Stimulated activated CD4-positive, alpha-beta T cell treated with anti-CD3 and anti-CD28 coated beads, Interleukin-2, amount 100 ng/mL, for 24 hours (primary cell): ENCODE results near the gene COX5A.
"Not testable (repeated sequence)": the region's sequence is repeated elsewhere in the genome, so short reads cannot be mapped to it uniquely, and the experiment has no call there.

Experiments used
- DNase-seq, 2 donors: peaks; one replicate each; pipeline ENCODE4 v3.0.0-alpha.2; 2020

Gene COX5A

GRCh38 chr15:74955017-74955416 lies 17.1 kb upstream of the COX5A start:
- no peak for DNase-seq

GRCh38 chr15:74954515-74954914 lies 16.6 kb upstream of the COX5A start:
- no peak for DNase-seq

GRCh38 chr15:74951006-74951405 lies 13.1 kb upstream of the COX5A start:
- DNase-seq = no peak

GRCh38 chr15:74950078-74950908 lies 12.4 kb upstream of the COX5A start:
- peak; percentile 84 to 85 for DNase-seq

- no peak for DNase-seq
Observed at GRCh38 chr15:74937272-74937589, 642 bp downstream of the COX5A start.

- DNase-seq = not testable (repeated sequence)
Observed at GRCh38 chr15:74935193-74935592, 2.7 kb downstream of the COX5A start.

GRCh38 chr15:74933573-74933972 lies 4.3 kb downstream of the COX5A start:
- no peak for DNase-seq

- no peak for DNase-seq
Observed at GRCh38 chr15:74928771-74929198, 9.1 kb downstream of the COX5A start.

GRCh38 chr15:74924525-74924924 lies 13.3 kb downstream of the COX5A start:
- no peak for DNase-seq

- no peak for DNase-seq
Observed at GRCh38 chr15:74920456-74920855, 17.4 kb downstream of the COX5A start.

- no peak for DNase-seq
Observed at GRCh38 chr15:74917676-74918075, 20.2 kb downstream of the COX5A start.

GRCh38 chr15:74913799-74914198 lies 24.1 kb downstream of the COX5A start:
- DNase-seq = not testable (repeated sequence)

GRCh38 chr15:74913041-74913440 lies 24.8 kb downstream of the COX5A start:
- DNase-seq = no peak

- DNase-seq = no peak
Observed at GRCh38 chr15:74908635-74909034, 29.2 kb downstream of the COX5A start.

- DNase-seq = no peak
Observed at GRCh38 chr15:74907163-74907870, 30.6 kb downstream of the COX5A start.

- peak; percentile 82 to 85 for DNase-seq
Observed at GRCh38 chr15:74906450-74907162, 31.3 kb downstream of the COX5A start, which contains the start of gene FAM219B. FAM219B (minus strand) TSS chr15:74906851; CDS start chr15:74906800, 51 bp downstream.

- peak in 1 of 2 donors; percentile 47 for DNase-seq
Observed at GRCh38 chr15:74906067-74906449, 31.8 kb downstream of the COX5A start.

- DNase-seq = no peak
Observed at GRCh38 chr15:74904190-74904805, 33.6 kb downstream of the COX5A start.

- DNase-seq = no peak
Observed at GRCh38 chr15:74903676-74904075, 34.2 kb downstream of the COX5A start.

- no peak for DNase-seq
Observed at GRCh38 chr15:74902295-74903075, 35.4 kb downstream of the COX5A start.

GRCh38 chr15:74901612-74902063 lies 36.2 kb downstream of the COX5A start:
- peak; percentile 58 to 64 for DNase-seq

- no peak for DNase-seq
Observed at GRCh38 chr15:74897300-74897701, 40.6 kb downstream of the COX5A start.
